ENCODE results near the gene FAM184A.

GRCh38 chr6:118935978-118936703, 142.3 kb downstream of the FAM184A start:
- TF ChIP-seq POLR2A (IDR thresholded peaks at IDR 0.05) (no peak), EP300 (IDR thresholded peaks at IDR 0.05) (no peak)

Data from suprapubic skin (tissue), 2 donors.